ENCODE measurements around the gene NUDT14.

NUDT14 gene

GRCh38 chr14:105200074-105200473 lies 19.0 kb upstream of the NUDT14 start:
- Histone ChIP-seq H3K9me3 (ENCODE audit: insufficient read depth, low read depth, low read length) (no peaks in the 10 kb centered on the region), H4K20me1 (ENCODE audit: insufficient read depth, low read length, poor library complexity, severe bottlenecking) (no peaks in the 10 kb centered on the region), H3F3A (ENCODE audit: low read depth) (no peaks in the 10 kb centered on the region), H3K4me1 (ENCODE audit: insufficient read depth, low read length, poor library complexity, severe bottlenecking) (peaks cover 36% of the 10 kb centered on the region), H2AFZ (ENCODE audit: low read length) (no peak overlapping the region), H3K79me2 (ENCODE audit: insufficient read depth, low read length) (no peaks in the 10 kb centered on the region), H3K4me3 (ENCODE audit: low read length, poor library complexity, severe bottlenecking) (no peak overlapping the region), H3K27me3 (ENCODE audit: insufficient read depth, low read length, poor library complexity, severe bottlenecking) (no peaks in the 10 kb centered on the region), H3K4me2 (ENCODE audit: low read depth, low read length, poor library complexity, severe bottlenecking) (no peak overlapping the region), H3K9me2 (replicated peaks; ENCODE audit: low read depth, low read length) (no peaks in the 10 kb centered on the region), H3K36me3 (ENCODE audit: insufficient read depth, low read length) (no peaks in the 10 kb centered on the region), H3K9ac (ENCODE audit: low read depth, low read length, poor library complexity, severe bottlenecking) (no peak overlapping the region)
- TF ChIP-seq CTCF (conservative IDR thresholded peaks at IDR 0.05; ENCODE audit: low read length) (peak; percentile 55), EZH2phosphoT487 (IDR thresholded peaks at IDR 0.05; ENCODE audit: borderline replicate concordance) (no peak)

- peaks cover 43% of the 10 kb centered on the region for H3K4me1 ChIP-seq (ENCODE audit: insufficient read depth, low read length, poor library complexity, severe bottlenecking)
- H3K4me3 ChIP-seq (ENCODE audit: low read length, poor library complexity, severe bottlenecking), result no peak overlapping the region
- H3K9ac ChIP-seq (ENCODE audit: low read depth, low read length, poor library complexity, severe bottlenecking), result no peak overlapping the region
- no peak for TF ChIP-seq EZH2phosphoT487 (IDR thresholded peaks at IDR 0.05; ENCODE audit: borderline replicate concordance)
- no peak for TF ChIP-seq CTCF (conservative IDR thresholded peaks at IDR 0.05; ENCODE audit: low read length)
- no peaks in the 10 kb centered on the region for H3K36me3 ChIP-seq (ENCODE audit: insufficient read depth, low read length)
- no peaks in the 10 kb centered on the region for H3K9me2 ChIP-seq (replicated peaks; ENCODE audit: low read depth, low read length)
- H2AFZ ChIP-seq (ENCODE audit: low read length), result no peak overlapping the region
- H3K9me3 ChIP-seq (ENCODE audit: insufficient read depth, low read depth, low read length), result no peaks in the 10 kb centered on the region
- H3K27me3 ChIP-seq (ENCODE audit: insufficient read depth, low read length, poor library complexity, severe bottlenecking), result no peaks in the 10 kb centered on the region
- no peaks in the 10 kb centered on the region for H3K79me2 ChIP-seq (ENCODE audit: insufficient read depth, low read length)
- no peaks in the 10 kb centered on the region for H4K20me1 ChIP-seq (ENCODE audit: insufficient read depth, low read length, poor library complexity, severe bottlenecking)
- no peak overlapping the region for H3K4me2 ChIP-seq (ENCODE audit: low read depth, low read length, poor library complexity, severe bottlenecking)
- no peaks in the 10 kb centered on the region for H3F3A ChIP-seq (ENCODE audit: low read depth)
Measured at GRCh38 chr14:105199093-105199492, 18.0 kb upstream of the NUDT14 start.

- peaks cover 48% of the 10 kb centered on the region for H3K4me1 ChIP-seq (ENCODE audit: insufficient read depth, low read length, poor library complexity, severe bottlenecking)
- no peaks in the 10 kb centered on the region for H3F3A ChIP-seq (ENCODE audit: low read depth)
- no peaks in the 10 kb centered on the region for H3K36me3 ChIP-seq (ENCODE audit: insufficient read depth, low read length)
- H3K79me2 ChIP-seq (ENCODE audit: insufficient read depth, low read length), result no peaks in the 10 kb centered on the region
- H3K4me3 ChIP-seq (ENCODE audit: low read length, poor library complexity, severe bottlenecking), result no peak overlapping the region
- TF ChIP-seq CTCF (conservative IDR thresholded peaks at IDR 0.05; ENCODE audit: low read length) (peak; percentile 34; the same call in 1 of the 2 replicates), EZH2phosphoT487 (IDR thresholded peaks at IDR 0.05; ENCODE audit: borderline replicate concordance) (no peak)
- H3K9ac ChIP-seq (ENCODE audit: low read depth, low read length, poor library complexity, severe bottlenecking), result no peak overlapping the region
- H2AFZ ChIP-seq (ENCODE audit: low read length), result no peak overlapping the region
- H4K20me1 ChIP-seq (ENCODE audit: insufficient read depth, low read length, poor library complexity, severe bottlenecking), result no peaks in the 10 kb centered on the region
- H3K4me2 ChIP-seq (ENCODE audit: low read depth, low read length, poor library complexity, severe bottlenecking), result no peak overlapping the region
- H3K9me2 ChIP-seq (replicated peaks; ENCODE audit: low read depth, low read length), result no peaks in the 10 kb centered on the region
- no peaks in the 10 kb centered on the region for H3K27me3 ChIP-seq (ENCODE audit: insufficient read depth, low read length, poor library complexity, severe bottlenecking)
- no peaks in the 10 kb centered on the region for H3K9me3 ChIP-seq (ENCODE audit: insufficient read depth, low read depth, low read length)
Measured at GRCh38 chr14:105198588-105198987, 17.5 kb upstream of the NUDT14 start.
